HepG2 (cell line): ENCODE measurements around the gene GCNT2. TPM values are rescaled to one million over a fixed set of nuclear protein-coding genes. Genes with fewer than 3 reads are reported as not detected.

Experiments used
- ATAC-seq: fragments of 200-7000 bp; cut with Tn5 transposase; 3 replicates; pipeline ENCODE4 v1.9.1; 2020; ENCODE audit warnings: mild to moderate bottlenecking, moderate library complexity
- BruUV-seq: library from RNA; stranded (reverse); fragments of 400-500 nt; replicated peaks from 2 replicates; lab custom pipeline; 2021; lab: Mats Ljungman, UMichigan
- CTCF ChIA-PET: fragments of 300-600 bp; formaldehyde crosslinking; extraction: SDS; loops from one replicate; lab custom pipeline; 2021; ENCODE audit warnings: low total read pairs, inconsistent platforms, low intra/inter-chr PET ratio; lab: Yijun Ruan, JAX
- POLR2A ChIA-PET: fragments of 350-600 bp; sonication (Branson Sonifier 250); formaldehyde crosslinking; loops from one replicate; lab custom pipeline; 2020; ENCODE audit warnings: antibody characterized with exemption, inconsistent platforms; lab: Yijun Ruan, JAX
- DNase-seq: peaks from one replicate; pipeline ENCODE4 v3.0.0-alpha.2; 2015; ENCODE audit warnings: low spot score
- FAIRE-seq: peaks from 3 replicates; lab custom pipeline; 2011; peaks lifted over from hg19 to GRCh38; lab: Jason Lieb, UNC
- H2AFZ ChIP-seq: one replicate; pipeline ENCODE4 v1.6.1; 2011; ENCODE audit warnings: low read length, inconsistent platforms
- H3K27ac ChIP-seq: fragments of 300-600 bp; 3 replicates; pipeline ENCODE4 v1.8.0; 2011; ENCODE audit warnings: mixed run types, mild to moderate bottlenecking, mixed read lengths, low read length, inconsistent platforms; ENCODE audit not compliant: insufficient read depth; ENCODE audit errors: extremely low read length
- H3K27me3 ChIP-seq, 2 experiments: fragments of 200-600 bp in 1 of 2; 2 replicates in 1 of 2; 3 replicates in 1 of 2; pipeline versions ENCODE4 v1.6.0 to v1.8.0; 2011; ENCODE audit warnings: low read length in 2 of 2, mild to moderate bottlenecking in 2 of 2, moderate library complexity in 2 of 2, inconsistent platforms in 1 of 2; ENCODE audit not compliant: insufficient read depth in 2 of 2, control insufficient read depth in 1 of 2
- H3K36me3 ChIP-seq, 2 experiments: fragments of 200-600 bp in 1 of 2; replicated peaks in 1 of 2; 2 replicates in 1 of 2; 3 replicates in 1 of 2; pipeline versions ENCODE4 v1.5.1 to v1.8.0; 2011; ENCODE audit warnings: low read length in 2 of 2, inconsistent platforms in 1 of 2; ENCODE audit not compliant: insufficient read depth in 2 of 2, control insufficient read depth in 1 of 2
- H3K4me1 ChIP-seq: 2 replicates; pipeline ENCODE4 v1.5.1; 2012; ENCODE audit warnings: low read length, inconsistent platforms; ENCODE audit not compliant: insufficient read depth
- H3K4me2 ChIP-seq: 2 replicates; pipeline ENCODE4 v1.6.0; 2011; ENCODE audit warnings: low read depth, low read length, inconsistent platforms
- H3K4me3 ChIP-seq, 3 experiments: fragments of 200-600 bp in 1 of 3; sonication (generic), shearing (Covaris generic) in 1 of 3; replicated peaks in 1 of 3; 2 replicates each; pipeline ENCODE4 v1.5.1; 2011 to 2016; ENCODE audit warnings: low read length in 3 of 3, inconsistent platforms in 2 of 3, low read depth in 2 of 3, mild to moderate bottlenecking in 2 of 3, control low read depth in 1 of 3, mixed read lengths in 1 of 3; ENCODE audit not compliant: insufficient read depth in 1 of 3
- H3K79me2 ChIP-seq: one replicate; pipeline ENCODE4 v1.6.1; 2011; ENCODE audit warnings: low read length, inconsistent platforms; ENCODE audit not compliant: insufficient read depth
- H3K9ac ChIP-seq: 2 replicates; pipeline ENCODE4 v1.6.0; 2011; ENCODE audit warnings: mild to moderate bottlenecking, low read depth, low read length, inconsistent platforms; ENCODE audit not compliant: insufficient read depth
- H3K9me3 ChIP-seq: 2 replicates; pipeline ENCODE4 v1.5.1; 2012; ENCODE audit warnings: mild to moderate bottlenecking, low read length
- H4K20me1 ChIP-seq: 2 replicates; pipeline ENCODE4 v1.6.0; 2011; ENCODE audit warnings: inconsistent platforms, mild to moderate bottlenecking, low read length, moderate library complexity; ENCODE audit not compliant: insufficient read depth
- CEBPB ChIP-seq: IDR thresholded peaks from 2 replicates; pipeline ENCODE4 v1.6.1; 2011; ENCODE audit warnings: low read depth, low read length, improper control_type of control experiment, borderline replicate concordance
- KDM5B ChIP-seq: sonication (generic); formaldehyde crosslinking; IDR thresholded peaks from 2 replicates; pipeline ENCODE4 v1.4.0; 2020; ENCODE audit warnings: missing genetic modification reagents, mild to moderate bottlenecking, borderline replicate concordance
- MAF1 ChIP-seq: sonication (generic); formaldehyde crosslinking; IDR thresholded peaks from 2 replicates; pipeline ENCODE4 v1.5.0; 2020; ENCODE audit warnings: missing genetic modification reagents, borderline replicate concordance
- NR2C2 ChIP-seq: sonication (generic); formaldehyde crosslinking; IDR thresholded peaks from 2 replicates; pipeline ENCODE4 v1.4.0; 2020; ENCODE audit warnings: missing genetic modification reagents, mild to moderate bottlenecking, moderate library complexity, borderline replicate concordance
- SIX4 ChIP-seq: sonication (generic); formaldehyde crosslinking; IDR thresholded peaks from 2 replicates; pipeline ENCODE4 v1.4.0; 2020; ENCODE audit warnings: missing genetic modification reagents
- ZBTB8A ChIP-seq: sonication (generic); formaldehyde crosslinking; IDR thresholded peaks from 2 replicates; pipeline ENCODE4 v1.4.0; 2020; ENCODE audit warnings: mild to moderate bottlenecking, low read depth, missing genetic modification reagents, borderline replicate concordance
- ZNF441 ChIP-seq: sonication (generic); formaldehyde crosslinking; IDR thresholded peaks from 2 replicates; pipeline ENCODE4 v1.7.0; 2021; ENCODE audit warnings: missing genetic modification reagents, borderline replicate concordance
- ZNF589 ChIP-seq: sonication (generic); formaldehyde crosslinking; conservative IDR thresholded peaks from 2 replicates; pipeline ENCODE4 v1.8.0; 2022; ENCODE audit warnings: mild to moderate bottlenecking, moderate library complexity, missing genetic modification reagents
- WGBS: methylation state at CpG from one replicate; pipeline ENCODE4 v1.1.6; 2017; ENCODE audit warnings: low lambda C conversion rate; 5-methylcytosine and 5-hydroxymethylcytosine counted together
- in situ Hi-C: cut with HindIII; loops from 2 replicates; pipeline ENCODE4 v1.10.0; 2017; ENCODE audit warnings: low pct_unique_long_range_greater_than_20kb; ENCODE audit not compliant: extremely low pct_ligation_motif_present
- intact Hi-C: fragments of 100-400 bp; cut with micrococcal nuclease; formaldehyde crosslinking; loops from one replicate; pipeline ENCODE4 v1.10.0; 2022; ENCODE audit not compliant: unreplicated experiment
- polyA plus RNA-seq, 8 experiments: library from polyadenylated mRNA; depleted of rRNA in 3 of 8; stranded (reverse) in 7 of 8; unstranded in 1 of 8; fragments of >200 nt; fragmentation: Illumina TruSeq in 4 of 8; extraction: Trizol in 4 of 8; gene quantifications; 2 replicates each; pipeline versions ENCODE4 v1.2.1 to v1.2.3, GENCODE V29; 2011 to 2016; ENCODE audit warnings: low read depth in 4 of 8, missing spikeins in 1 of 8, mixed read lengths in 1 of 8; ENCODE audit not compliant: insufficient read depth in 1 of 8
- total RNA-seq, 5 experiments: library from RNA; depleted of rRNA; stranded (reverse); fragments of >200 nt; fragmentation: Illumina TruSeq; extraction: Trizol; gene quantifications; 2 replicates each; pipeline ENCODE4 v1.2.3, GENCODE V29; 2016; ENCODE audit warnings: low read depth in 1 of 5
- TF ChIP-seq, protein P1 (sequence below): sonication (generic); formaldehyde crosslinking; IDR thresholded peaks from 2 replicates; pipeline ENCODE4 v1.4.0; 2020; ENCODE audit warnings: missing genetic modification reagents, mild to moderate bottlenecking, borderline replicate concordance

The GCNT2 gene
- total and polyA plus RNA-seq, 2 of the 13 experiments (the other 11 are each of a cell fraction or from before 2014, with no cell fraction given) = 11.8 to 31.9 TPM

- H3K27ac ChIP-seq = no peak overlapping the region
- TF ChIP-seq SIX4 (CRISPR knock-in tag) (no peak), NR2C2 (no peak), MAF1 (CRISPR knock-in tag) (no peak), ZNF441 (no peak), KDM5B (CRISPR knock-in tag) (no peak), ZNF589 (no peak), CEBPB (no peak), ZBTB8A (CRISPR knock-in tag) (no peak)
- TF ChIP-seq, protein P1, sequence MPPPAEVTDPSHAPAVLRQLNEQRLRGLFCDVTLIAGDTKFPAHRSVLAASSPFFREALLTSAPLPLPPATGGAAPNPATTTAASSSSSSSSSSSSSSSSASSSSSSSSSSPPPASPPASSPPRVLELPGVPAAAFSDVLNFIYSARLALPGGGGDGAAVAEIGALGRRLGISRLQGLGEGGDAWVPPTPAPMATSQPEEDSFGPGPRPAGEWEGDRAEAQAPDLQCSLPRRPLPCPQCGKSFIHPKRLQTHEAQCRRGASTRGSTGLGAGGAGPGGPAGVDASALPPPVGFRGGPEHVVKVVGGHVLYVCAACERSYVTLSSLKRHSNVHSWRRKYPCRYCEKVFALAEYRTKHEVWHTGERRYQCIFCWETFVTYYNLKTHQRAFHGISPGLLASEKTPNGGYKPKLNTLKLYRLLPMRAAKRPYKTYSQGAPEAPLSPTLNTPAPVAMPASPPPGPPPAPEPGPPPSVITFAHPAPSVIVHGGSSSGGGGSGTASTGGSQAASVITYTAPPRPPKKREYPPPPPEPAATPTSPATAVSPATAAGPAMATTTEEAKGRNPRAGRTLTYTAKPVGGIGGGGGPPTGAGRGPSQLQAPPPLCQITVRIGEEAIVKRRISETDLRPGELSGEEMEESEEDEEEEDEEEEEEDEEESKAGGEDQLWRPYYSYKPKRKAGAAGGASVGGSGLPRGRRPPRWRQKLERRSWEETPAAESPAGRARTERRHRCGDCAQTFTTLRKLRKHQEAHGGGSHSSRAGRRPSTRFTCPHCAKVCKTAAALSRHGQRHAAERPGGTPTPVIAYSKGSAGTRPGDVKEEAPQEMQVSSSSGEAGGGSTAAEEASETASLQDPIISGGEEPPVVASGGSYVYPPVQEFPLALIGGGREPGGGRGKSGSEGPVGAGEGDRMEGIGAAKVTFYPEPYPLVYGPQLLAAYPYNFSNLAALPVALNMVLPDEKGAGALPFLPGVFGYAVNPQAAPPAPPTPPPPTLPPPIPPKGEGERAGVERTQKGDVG = no peak
- no peaks in the 10 kb centered on the region; a peak in 1 of 5 replicates for H3K27me3 ChIP-seq
- in situ Hi-C loops (no loop called here), intact Hi-C loops (no loop called here)
- ChIA-PET POLR2A (no interaction called here), CTCF (no interaction called here)
- no TSS peak for BruUV-seq
- peaks cover 3% of the 10 kb centered on the region for H4K20me1 ChIP-seq
- no peak overlapping the region for H3K9ac ChIP-seq
- H3K4me1 ChIP-seq = peaks cover 27% of the 10 kb centered on the region
- no peak overlapping the region for H3K4me3 ChIP-seq
- H2AFZ ChIP-seq = no peak overlapping the region
- no peaks in the 10 kb centered on the region for H3K9me3 ChIP-seq
- FAIRE-seq (no peak), ATAC-seq (no peak), DNase-seq (no peak)
- H3K36me3 ChIP-seq = no peaks in the 10 kb centered on the region; a peak in 2 of 5 replicates
- WGBS = 95% methylated on average over 13 of the region's 13 CpGs
- H3K79me2 ChIP-seq = no peaks in the 10 kb centered on the region
- no peak overlapping the region for H3K4me2 ChIP-seq
Measured at GRCh38 chr6:10585209-10585845, 64.2 kb downstream of the GCNT2 start.
